Body of pancreas (tissue), 4 donors: ENCODE data around the gene ZGRF1.

Source experiments
- POLR2A ChIP-seq, 3 donors: fragments of 450-650 bp; IDR thresholded peaks; one replicate each; pipeline ENCODE4 v1.6.1; 2016; ENCODE audit warnings: antibody characterized with exemption in 3 of 3, mild to moderate bottlenecking in 2 of 3
- TF ChIP-seq, protein P1 (sequence below), 7 experiments: fragments of 450-650 bp in 4 of 7; fragments of 200-600 bp in 3 of 7; sonication (generic) in 3 of 7; IDR thresholded peaks; one replicate each; pipeline ENCODE4 v1.5.1; 2016 to 2019; ENCODE audit warnings: antibody characterized with exemption in 7 of 7

GRCh38 chr4:112502871-112503270, 133.8 kb downstream of the ZGRF1 start:
- TF ChIP-seq, protein P1, sequence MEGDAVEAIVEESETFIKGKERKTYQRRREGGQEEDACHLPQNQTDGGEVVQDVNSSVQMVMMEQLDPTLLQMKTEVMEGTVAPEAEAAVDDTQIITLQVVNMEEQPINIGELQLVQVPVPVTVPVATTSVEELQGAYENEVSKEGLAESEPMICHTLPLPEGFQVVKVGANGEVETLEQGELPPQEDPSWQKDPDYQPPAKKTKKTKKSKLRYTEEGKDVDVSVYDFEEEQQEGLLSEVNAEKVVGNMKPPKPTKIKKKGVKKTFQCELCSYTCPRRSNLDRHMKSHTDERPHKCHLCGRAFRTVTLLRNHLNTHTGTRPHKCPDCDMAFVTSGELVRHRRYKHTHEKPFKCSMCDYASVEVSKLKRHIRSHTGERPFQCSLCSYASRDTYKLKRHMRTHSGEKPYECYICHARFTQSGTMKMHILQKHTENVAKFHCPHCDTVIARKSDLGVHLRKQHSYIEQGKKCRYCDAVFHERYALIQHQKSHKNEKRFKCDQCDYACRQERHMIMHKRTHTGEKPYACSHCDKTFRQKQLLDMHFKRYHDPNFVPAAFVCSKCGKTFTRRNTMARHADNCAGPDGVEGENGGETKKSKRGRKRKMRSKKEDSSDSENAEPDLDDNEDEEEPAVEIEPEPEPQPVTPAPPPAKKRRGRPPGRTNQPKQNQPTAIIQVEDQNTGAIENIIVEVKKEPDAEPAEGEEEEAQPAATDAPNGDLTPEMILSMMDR (IDR thresholded peaks at IDR 0.05), result no peak
- no peak for TF ChIP-seq POLR2A (IDR thresholded peaks at IDR 0.05)
